Fibroblast of skin of right biceps (primary cell): ENCODE data around the gene TADA3.

Source experiments
- DNase-seq: peaks from one replicate; pipeline ENCODE4 v3.0.0-alpha.2; 2013

TADA3 gene, protein sequence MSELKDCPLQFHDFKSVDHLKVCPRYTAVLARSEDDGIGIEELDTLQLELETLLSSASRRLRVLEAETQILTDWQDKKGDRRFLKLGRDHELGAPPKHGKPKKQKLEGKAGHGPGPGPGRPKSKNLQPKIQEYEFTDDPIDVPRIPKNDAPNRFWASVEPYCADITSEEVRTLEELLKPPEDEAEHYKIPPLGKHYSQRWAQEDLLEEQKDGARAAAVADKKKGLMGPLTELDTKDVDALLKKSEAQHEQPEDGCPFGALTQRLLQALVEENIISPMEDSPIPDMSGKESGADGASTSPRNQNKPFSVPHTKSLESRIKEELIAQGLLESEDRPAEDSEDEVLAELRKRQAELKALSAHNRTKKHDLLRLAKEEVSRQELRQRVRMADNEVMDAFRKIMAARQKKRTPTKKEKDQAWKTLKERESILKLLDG

DNA sequence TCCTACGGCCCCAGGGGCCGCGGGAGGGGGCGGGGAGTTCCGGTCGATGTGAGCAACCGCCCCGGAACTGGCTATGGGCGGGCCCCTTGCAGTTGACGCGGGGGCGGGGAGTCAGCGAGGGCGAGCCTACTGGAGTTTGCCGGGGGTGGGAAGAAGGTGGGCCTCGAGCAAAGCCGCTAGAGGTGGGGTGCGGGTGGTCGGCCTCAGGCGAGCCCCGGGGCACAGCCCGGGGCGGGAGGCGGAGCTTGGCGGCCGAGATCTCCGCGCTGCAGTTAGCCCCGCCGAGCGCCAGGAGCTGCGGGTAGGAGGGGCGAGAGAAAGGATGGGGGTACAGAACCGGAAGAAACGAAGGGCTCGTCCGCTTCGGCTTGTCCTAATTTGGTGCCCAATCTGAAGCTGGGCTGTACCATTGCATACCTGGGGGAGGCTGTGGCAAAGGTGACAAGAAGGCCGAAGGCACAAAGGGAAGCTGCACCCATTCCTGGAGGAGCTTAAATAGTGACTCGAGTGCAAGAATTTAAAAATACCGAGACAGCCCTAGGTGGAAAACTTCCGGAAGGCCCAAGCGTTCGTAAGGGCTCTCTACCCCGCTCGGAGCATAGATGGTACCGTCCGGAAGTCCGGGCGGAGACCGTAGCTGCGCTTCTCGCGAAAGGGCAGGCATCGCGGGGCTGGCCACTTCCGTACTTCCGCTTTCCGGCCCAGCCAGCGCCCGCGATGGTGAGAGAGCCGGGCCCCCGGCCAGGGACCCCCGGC, at the start of gene TADA3, which contains the start of gene ARPC4:
Gene TADA3, minus strand, starts transcription at position 69 of the 756 bp plus-strand sequence. CDS start 1,007 bp downstream, outside the sequence.
Gene ARPC4, plus strand, starts transcription at position 678 of the 756 bp plus-strand sequence. Its CDS starts 40 bp downstream, at position 718.
- DNase-seq = peak; percentile 98

DNA sequence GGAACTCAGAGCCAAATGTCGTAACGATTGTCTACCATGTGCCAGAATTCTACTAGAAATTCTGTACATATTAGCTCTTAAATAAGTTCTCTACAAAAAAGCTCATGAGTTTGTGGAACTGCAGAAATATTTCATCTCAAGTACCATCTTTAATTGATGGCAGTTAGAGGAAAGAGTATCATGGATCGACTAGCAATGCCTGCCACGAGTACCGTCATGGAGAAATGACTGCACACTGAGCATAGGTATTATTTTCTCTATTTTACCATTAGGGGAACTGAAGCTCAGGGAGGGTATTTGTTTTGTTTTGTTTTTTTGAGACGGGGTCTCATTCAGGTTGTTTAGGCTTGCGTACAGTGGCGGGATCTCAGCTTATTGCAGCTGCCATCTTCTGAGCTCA, 48.7 kb upstream of the TADA3 start:
- no peak for DNase-seq

DNA sequence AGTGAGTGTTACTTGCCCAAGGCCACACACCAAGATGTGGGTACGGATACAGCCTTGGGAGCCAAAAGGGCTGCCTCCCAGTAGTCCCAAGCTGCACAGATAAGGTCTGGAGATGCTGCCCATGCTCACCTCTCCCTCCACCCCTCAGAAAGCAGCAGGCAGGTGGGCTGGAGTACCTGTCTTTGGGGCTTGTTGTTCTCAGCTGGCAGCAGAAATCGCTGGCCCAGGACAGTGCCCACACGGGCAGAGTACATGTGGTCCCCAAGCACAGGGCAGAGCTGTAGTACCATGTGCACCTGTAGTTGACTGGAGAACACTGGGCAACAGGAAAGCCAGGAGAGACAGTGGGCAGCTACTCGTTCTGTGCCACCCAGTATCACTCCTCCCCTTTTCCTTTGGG, 46.6 kb upstream of the TADA3 start:
- DNase-seq = no peak

DNA sequence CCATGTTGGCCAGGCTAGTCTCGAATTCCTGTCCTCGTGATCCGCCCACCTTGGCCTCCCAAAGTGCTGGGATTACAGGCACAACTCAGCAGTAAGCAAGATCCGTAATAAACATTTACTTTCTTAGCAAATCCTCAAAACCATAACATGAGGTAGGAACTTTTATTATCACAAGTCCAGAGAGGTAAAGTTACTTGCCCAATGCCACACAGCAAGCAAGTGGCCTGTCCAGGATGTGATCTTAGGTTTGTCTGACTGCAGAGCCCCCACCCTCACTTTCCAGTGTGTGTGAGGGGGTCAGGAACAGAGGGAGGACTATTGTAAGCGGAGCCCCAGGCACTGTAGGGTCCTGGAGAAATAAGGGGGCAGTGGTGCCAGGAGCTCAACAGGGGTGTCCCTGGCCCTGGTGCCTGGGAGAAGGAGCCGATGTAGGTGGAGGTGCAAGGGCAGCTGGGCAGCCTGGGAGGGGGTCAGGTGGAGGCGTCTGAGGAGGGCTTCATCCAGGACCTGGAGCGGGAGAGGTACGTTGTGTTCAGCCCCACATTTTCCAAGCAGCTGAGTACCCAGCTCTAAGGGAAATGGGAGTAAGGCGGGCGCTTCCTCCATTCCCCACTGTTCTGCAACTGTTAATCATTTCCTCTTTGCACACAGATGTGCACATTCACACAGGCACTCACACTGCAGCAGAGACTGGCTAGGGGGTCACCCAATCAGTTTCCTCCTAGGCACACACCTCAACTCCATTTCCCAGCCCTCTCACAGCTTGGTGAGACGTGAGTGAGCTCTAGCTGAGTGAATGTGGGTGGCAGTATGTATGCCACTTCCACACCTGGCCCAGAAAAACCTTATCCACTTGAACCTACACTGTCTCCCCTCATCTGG, 45.7 kb upstream of the TADA3 start:
- no peak for DNase-seq

DNA sequence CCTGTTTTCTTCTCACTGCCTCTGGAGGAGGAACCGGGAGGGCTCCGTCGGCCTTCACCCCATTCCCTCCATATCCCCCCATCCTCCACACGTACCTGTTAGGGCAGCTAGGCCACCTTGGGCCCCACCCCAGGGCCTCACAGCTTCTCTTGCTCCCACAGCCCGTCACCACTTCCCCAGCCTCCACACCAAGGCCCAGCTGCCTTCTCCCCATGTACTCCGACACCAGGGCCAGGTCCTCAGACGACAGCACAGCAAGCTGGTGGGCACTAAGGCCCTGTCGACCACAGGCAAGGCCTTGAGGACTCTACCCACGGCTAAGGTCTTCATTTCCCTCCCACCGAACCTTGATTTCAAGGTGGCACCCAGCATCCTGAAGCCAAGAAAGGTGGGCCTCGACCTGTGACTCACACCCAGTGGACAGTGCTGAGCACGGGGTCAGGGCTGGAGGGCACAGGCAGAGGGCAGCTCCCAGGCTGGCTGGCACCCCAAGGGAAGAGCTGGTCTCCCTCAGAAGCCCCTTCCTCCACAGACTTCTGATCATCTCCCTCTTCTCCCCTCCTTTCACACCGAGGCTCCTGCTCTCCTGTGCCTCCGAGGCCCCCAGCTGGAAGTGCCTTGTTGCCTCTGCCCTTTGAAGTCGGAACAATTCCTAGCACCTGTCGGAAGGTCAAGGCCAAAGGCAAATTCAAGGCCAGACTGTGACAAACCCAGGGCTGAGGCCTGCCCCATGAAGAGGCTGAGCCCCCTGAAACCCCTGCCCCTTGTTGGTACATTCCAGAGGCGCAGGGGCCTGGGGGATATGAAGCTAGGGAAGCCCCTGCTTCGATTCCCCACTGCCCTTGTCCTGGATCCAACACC, 42.5 kb upstream of the TADA3 start:
- no peak for DNase-seq

DNA sequence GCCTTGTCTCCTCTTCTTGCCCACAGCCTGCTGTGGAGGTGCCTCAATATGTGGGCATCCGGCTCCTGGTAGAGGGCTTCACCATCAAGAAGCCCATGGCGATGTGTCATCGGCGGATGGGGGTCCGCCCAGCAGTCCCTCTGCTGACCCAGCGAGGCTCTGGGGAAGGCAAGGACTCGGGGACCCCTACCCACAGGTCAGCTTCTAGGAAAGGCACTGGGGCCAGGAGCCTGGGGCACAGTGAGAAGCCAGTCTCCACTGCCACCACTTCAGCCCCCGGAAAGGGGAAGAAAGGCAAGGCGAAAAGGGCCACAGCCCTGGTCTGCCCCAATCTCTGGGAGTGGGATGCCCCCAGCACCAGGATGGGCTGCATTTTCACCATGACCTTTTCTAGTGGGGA, 40.8 kb upstream of the TADA3 start:
- DNase-seq = no peak

DNA sequence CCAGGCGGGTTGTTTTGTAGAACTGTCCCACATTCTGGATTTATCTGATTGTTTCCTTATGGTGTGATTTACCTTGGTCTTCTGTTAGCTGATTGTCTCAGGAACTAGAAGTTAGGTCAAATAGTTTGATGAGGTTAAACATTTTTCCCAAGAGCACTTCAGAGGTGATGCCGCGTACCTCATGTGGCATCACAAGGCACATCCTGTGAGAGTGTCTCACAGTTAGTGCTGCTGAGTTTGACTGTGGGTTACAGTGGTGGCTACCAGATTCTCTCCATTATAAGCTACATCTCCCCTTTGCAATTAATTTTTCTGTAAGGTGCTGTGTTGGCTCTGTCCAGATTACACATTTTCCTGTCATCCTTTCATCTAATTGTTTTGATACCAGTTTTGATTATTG, 39.0 kb upstream of the TADA3 start:
- no peak for DNase-seq

DNA sequence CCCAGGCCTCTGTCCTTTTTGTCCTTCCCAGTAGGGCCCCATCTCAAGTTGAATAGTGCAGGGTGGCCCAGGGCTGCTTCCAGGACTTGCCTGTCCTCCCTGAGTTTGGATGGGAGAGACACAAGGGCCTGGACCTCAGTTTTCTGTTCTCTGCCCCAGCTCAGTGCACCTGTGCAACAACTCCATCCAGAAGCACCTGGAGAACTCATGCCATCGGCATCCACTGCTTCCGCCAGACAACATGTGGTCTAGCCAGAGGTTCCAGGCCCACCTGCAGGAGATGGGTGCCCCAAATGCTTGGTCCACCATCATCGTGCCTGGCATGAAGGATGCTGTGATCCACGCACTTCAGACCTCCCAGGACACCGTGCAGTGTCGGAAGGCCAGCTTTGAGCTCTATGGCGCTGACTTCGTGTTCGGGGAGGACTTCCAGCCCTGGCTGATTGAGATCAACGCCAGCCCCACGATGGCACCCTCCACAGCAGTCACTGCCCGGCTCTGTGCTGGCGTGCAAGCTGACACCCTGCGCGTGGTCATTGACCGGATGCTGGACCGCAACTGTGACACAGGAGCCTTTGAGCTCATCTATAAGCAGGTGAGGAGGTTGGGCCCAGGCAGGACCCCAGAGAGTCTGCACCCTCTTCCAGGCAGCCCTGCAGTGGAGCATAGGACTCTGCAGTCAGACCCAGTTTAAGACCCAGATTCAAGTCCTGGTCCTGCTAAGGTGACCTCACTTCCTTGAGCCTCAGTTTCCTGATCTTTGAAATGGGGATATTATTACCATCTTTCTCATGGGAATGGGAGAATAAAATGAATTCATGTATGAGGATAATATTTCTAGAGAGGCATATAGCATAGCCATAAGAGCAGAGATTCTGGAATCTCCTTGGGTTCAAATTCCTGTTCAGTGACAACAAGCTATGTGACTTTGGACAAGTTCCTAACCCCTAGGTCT, 36.8 kb upstream of the TADA3 start:
- DNase-seq = no peak

DNA sequence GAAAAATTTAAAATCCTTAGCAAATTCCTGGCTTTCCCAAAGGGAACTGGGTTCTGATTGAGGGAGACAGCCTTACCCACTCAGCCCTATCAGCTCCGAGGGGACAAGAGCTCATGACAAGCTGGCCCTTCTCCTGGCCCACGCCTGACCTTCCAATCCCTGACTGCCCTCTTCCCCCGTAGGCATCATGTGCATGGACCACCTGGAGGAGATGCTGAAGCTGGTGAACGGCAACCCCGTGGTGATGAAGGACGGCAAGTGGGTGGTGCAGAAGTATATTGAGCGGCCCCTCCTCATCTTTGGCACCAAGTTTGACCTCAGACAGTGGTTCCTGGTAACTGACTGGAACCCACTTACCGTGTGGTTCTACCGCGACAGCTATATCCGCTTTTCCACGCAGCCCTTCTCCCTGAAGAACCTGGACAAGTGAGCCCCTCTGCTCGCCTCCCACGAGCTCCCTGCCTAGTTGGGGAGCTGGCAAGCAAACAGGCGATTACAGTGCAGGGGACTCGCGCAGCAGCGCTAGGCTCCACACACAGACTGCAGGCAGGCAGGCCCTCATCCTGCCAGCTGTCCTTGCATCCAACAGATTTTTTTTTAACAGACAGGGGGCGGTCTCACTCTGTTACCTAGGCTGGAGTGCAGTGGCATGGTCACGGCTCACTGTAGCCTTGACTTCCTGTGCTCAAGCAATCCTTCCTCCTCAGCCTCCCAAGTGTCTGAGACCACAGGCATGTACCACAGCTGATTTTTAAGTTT, 34.7 kb upstream of the TADA3 start:
- DNase-seq = peak; percentile 31

DNA sequence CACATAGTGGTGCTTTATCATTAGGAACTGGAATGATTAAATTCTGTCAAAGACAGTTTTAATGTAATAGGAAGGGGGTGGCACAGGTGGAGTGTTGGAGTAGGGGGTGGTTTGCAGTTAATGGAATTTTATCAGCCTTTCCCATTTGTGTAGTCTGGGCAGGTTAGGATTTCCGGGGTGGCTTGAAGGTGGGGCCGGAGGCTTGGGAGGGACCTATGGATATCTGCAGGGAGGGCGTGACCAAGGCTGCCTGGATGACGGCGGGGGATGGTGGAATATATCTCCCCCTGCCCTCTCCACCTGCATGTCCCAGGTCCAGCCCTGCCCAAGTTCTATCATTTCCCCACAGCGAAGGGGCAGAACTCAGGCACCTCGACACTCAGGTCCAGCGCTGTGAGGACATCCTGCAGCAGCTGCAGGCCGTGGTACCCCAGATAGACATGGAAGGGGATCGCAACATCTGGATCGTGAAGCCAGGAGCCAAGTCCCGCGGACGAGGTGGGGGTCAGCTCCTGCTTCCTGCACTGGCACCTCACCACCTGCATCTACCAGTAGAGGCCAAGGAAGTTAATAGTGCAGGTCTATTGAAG, 33.3 kb upstream of the TADA3 start:
- DNase-seq = no peak

DNA sequence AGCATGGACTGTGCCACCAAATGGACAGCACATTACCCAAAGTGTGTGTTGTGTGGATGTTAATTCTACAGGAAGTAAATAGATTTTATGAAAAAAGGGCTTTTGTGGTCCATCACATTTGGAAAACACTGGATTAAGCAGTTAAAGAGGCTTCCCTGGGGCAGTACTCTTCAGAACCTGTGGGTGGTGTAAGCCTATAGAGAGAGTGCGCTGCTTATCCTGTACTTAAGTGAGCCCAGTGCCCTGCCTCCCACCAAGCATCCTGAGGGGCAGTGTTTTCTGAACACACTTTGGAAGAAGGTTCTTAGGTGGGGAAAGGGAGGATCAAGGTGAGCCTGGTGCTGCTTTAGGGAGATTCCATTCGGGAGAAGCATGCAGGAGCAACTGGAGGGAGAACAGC, 28.7 kb upstream of the TADA3 start:
- DNase-seq = no peak

DNA sequence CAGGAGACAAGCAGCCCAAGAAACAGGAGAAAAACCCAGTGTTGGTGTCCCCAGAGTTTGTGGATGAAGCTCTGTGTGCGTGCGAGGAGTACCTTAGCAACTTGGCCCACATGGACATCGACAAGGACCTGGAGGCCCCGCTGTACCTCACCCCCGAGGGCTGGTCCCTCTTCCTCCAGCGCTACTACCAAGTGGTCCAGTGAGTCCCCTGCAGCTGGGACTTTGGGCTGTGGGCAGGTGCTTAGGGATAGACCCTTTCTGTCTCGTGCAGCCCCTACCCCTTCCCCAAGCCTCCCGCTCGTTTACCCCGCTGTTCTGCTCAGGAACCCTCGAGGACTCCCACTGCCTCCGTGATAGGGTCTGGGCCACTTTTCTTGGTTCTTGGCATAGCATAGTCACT, 28.3 kb upstream of the TADA3 start:
- no peak for DNase-seq

DNA sequence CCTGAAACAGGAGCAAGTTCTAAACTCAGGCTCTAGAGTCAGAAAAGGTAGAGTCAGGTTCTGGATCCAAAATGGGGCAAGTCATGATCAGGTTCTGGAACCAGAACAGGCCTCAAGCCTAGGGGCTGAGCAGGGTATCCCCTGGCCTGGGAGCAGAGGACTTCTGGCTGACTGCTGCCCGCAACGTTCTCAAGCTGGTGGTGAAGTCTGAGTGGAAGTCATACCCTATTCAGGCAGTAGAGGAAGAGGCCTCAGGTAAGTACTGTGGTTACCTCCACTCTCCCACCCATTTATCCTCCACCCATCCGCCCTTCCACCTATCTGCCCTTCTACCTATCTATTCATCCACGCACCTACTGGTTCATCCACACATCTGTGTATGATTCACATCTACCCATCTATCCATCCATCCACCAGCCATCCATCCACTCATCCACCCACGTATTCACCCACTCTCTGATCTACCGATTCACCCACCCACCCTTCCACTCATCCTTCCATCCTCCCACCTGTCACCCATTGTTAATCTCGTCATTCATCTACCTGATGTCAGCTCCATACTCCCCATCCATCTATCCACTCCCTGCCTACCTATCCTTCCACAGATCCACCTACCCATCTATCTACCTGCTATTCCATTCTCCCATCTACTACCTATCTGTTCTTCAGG, 26.5 kb upstream of the TADA3 start:
- DNase-seq = no peak

DNA sequence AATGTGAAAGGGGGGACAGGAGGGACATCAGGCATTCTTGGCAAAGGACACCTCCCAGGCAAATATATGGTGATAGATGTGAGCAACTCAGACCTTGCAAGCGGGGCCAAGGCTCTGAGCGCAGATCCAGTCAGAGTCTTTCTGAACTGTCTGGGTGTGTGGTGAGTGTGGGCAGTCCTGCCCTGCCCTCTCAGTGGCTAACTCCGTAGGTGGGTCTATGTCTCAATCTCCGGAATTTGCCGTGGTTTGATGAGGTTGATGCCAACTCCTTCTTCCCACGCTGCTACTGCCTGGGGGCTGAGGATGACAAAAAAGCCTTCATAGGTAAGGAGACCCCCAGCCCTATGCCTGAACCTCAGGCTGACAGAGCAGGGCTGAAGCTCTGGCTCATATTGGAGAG, 25.2 kb upstream of the TADA3 start:
- no peak for DNase-seq

DNA sequence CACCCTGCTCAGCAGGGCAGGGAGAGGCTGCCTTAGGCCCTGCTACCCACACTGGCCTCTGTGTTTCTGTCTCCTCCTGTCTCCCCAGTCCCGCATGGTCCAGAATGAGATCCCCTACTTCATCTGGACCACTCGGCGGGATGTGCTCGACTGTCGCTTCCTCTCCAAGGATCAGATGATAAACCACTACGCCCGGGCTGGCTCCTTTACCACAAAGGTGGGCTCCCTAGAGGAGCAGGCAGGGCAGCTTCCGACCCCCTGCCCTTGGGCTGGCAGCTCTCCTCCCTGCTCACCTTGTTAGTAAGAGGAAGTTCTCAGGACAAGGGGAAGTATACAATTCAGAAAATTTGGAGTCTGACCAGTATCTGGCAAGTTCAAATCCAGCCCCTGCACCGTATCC, 23.7 kb upstream of the TADA3 start:
- no peak for DNase-seq

DNA sequence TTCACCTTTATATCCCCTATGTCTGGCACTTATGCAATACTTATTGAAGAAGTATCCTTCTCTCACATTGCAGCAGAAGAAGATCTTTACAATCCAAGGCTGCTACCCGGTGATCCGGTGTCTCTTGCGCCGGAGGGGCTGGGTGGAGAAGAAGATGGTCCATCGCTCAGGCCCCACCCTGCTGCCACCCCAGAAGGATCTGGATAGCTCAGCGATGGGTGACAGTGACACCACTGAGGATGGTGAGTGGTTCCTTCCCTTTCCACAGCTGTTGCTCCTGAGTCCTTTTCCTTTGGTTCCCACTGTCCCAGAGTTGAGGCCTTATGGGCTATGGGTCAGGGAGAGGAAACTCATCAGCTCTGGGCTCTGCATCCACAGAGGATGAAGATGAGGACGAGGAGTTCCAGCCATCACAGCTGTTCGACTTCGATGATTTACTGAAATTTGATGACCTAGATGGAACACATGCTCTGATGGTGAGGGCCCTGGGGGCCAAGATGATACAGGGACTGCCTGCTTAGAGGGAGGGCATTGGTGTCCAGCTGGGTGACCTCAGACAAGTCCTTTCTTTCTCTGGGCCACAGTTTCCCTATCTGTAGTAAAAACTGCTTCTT, 20.7 kb upstream of the TADA3 start:
- no peak for DNase-seq

DNA sequence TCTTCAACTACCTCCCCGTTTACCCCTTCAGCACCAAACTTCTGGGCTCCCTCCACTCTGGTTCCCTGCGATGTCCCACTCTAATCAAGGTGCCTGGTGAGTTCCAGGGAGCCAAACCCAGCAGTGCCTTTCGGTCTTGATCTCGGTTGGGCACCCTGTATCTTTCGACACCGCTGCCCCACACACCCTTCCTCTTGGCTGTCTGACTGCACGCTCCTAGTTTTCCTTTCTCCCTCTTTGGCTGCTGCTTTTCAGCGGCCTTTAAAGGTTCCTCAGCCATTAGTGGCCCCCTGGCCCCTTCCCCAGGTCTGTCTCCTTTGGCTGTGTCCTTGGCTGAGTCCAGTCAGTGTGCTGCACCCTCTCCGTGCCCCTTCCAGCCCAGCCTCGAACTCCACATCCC, 18.6 kb upstream of the TADA3 start:
- DNase-seq = no peak

DNA sequence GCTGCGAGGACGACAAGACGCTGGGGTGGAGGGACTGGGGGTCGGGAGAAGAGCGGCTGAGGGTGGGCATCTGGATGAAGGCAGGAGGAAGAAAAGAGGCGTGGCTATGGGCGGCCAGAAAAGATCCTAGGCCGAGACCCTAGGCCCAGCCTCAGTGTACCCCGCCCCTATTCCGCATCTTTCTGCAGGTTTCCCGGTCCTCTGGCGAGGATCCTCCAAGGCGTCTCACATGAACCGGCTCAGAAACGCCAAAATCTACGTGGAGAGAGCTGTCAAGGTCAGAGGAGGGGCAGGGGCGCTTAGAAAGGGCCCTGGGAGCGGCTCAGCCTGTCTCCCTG, 18.1 kb upstream of the TADA3 start:
- no peak for DNase-seq
